GM19351 (cell line): ENCODE data around the gene PDGFC.
"Not testable (repeated sequence)": the region's sequence is repeated elsewhere in the genome, so short reads cannot be mapped to it uniquely, and the experiment has no call there.

Experiments used
- ATAC-seq: cut with Tn5 transposase; IDR thresholded peaks from one replicate; pipeline ENCODE4 v1.9.1; 2021; ENCODE audit warnings: mild to moderate bottlenecking, moderate library complexity; ENCODE audit not compliant: unreplicated experiment

Gene PDGFC

DNA sequence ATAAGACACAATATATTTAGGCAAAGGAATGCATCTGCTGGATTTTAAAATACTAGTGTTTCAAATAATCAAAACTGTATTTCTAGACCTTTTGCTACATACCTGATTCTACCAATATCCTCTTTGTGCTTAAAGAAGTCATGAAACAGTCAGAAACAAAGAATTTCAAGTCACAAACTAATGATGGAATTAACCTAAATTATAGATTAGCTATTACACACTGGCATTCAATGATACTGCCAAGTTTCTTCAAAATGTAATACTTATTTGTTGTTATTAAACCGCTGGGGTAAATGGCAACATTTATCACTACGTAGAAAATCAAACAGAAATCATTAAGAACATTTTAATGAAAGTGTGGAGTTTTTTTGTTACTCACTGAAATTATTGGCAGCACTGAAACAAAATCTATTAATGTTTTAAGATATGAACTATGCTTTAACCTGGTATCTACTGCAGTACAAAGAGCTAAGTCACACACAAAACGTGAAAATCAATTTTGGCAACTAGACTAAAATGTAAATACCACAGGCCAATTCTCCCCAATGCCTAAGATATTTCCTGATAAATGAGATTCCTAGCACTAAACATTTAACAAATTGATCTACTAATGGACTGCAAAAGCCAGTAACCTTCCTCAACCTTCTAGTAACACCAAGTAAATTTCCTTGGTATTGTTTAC is 19.4 kb downstream of the PDGFC start:
- ATAC-seq = no peak

DNA sequence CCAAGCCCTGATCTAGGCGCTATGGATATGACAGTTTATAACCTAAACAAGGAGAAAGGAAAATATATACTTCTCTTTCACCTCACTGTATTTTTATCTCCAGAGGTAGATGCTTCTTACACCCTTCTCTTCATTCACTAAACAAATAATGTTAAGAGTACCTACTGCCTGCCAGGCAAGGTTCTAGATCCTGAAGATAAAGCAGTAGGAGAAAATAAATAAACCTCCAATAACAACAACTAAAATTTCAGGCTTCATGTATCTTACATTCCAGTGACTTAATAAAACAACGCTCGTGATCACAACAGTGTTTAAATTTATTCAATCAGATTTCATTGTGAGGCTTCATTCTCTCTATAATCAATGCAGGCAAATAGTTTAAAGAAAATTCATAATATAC is 20.7 kb downstream of the PDGFC start:
- no peak for ATAC-seq

DNA sequence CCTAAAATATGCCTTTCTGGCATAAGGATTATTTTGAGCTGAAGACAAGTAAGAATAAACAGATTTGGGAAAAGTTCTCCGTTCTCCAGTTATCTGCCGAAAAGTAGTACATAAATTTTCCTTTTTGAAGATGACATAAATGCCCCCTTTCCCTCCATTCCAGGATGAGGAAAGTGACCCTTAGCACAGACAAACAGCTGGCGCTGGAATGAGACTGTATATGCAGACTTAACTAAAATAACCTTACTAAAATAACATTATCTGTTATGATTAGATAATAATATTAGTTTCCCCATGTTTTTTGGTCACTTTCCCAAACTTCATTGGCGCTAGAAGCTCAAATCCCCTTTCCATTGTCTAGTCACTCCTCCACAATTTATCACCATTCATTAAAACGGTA is 21.5 kb downstream of the PDGFC start:
- ATAC-seq = no peak

DNA sequence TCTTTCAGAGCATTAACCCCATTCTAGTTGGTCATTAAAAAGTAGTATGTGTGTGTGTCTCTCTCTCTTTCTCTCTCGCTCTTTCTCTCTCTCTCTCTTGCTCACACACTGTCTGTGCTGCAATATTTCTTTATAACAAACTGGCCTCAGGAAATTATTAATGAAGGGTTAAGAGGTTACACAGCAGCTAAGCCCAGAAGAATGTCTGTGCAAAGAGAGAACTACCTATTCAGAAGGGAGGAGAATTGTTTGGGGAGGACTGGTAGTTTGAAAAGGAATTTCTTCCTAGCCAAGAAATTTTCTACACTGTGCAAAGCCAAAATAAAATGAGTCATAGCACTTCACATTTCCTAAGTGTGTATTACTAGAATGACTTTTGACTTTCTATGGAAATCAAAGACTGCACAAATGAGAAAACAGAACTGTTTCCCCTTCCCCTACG is 22.2 kb downstream of the PDGFC start:
- no peak for ATAC-seq

- ATAC-seq = no peak
Measured at GRCh38 chr4:156948738-156949137, 22.9 kb downstream of the PDGFC start.

GRCh38 chr4:156948133-156948532 is 23.5 kb downstream of the PDGFC start:
- ATAC-seq = no peak

GRCh38 chr4:156946516-156947424 is 24.8 kb downstream of the PDGFC start:
- peak; percentile 38 for ATAC-seq

GRCh38 chr4:156945532-156945931 is 26.1 kb downstream of the PDGFC start:
- no peak for ATAC-seq

DNA sequence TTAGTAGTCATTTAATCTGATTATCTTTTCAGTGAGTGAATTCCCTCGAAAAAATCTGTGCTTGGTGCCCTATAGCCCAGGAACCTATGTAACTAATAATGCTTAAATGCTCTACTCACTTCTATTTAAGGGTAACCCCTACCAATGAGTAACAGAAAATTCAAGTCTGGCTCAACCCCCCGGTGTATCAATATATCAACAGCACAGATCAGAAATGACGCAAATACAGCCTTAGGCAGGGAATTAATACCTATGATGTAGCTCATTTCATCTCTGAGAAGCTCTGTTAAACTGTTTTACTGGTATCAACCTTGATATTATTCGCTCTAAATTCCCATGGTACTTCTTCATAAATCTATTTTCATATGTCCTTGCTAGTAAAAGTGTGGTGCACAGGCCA is 28.6 kb downstream of the PDGFC start:
- no peak for ATAC-seq

DNA sequence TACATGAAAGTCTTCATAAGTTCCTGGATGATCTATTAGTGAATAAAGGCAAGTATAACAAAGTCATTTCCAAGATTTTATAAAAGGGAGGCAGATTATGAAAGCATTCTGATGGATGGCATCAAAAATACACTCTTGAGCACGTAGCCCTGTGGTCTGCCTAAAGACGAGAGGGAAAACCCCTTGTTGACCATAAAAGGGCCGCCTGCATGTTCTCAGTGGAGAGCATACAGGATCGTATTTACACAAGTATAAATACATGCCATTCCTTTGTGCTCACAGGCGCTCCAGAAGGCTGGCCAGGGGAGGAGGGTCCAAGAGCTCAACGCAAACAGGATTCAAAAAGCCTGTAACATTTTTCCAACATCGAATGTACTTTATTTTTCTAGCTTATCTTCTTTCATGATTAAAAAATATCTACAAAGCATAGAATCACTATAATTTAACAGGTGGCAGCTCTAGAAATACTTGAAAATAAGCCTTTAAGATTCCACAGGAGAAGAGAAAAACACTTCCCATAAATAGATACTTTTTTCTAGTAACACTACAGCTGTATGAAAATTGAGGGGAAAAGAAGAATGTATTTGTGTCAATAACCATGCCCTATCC is 29.6 kb downstream of the PDGFC start:
- ATAC-seq = no peak

GRCh38 chr4:156939801-156940200 is 31.8 kb downstream of the PDGFC start:
- no peak for ATAC-seq

DNA sequence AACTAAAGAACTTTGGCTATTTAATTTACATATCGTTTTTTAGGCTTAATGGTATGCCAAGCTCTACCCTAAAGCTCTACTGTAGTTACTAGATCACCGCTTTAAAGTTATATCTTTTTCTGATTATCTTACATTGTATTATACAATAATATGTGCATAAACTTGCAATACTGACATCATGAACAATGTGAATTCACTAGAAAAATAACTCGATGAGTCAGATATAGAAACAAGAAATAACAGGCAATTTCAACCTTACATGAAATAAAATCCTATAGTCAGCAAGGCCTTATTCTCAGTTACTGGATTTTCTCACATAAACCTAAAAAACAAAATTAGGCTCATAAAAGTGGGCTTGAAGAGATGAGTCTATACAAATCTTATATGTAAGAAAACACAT is 32.5 kb downstream of the PDGFC start:
- ATAC-seq = no peak

DNA sequence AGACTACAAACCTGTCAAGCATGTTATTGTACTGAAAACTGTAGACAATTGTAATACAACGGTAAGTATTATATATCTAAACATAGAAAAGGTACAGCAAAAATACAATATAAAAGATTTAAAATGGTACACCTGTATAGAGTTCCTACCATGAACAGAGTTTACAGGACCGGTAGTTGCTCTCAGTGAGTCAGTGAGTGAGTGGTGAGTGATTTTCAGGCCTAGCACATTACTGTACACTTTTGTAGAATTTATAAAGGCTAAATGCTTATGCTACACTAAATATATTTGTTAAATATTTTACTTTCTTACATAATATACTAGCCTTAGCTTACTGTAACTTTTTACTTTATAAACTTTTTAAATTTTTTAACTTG is 37.4 kb downstream of the PDGFC start:
- no peak for ATAC-seq

- ATAC-seq = no peak
Measured at GRCh38 chr4:156933633-156934258, 37.9 kb downstream of the PDGFC start.

DNA sequence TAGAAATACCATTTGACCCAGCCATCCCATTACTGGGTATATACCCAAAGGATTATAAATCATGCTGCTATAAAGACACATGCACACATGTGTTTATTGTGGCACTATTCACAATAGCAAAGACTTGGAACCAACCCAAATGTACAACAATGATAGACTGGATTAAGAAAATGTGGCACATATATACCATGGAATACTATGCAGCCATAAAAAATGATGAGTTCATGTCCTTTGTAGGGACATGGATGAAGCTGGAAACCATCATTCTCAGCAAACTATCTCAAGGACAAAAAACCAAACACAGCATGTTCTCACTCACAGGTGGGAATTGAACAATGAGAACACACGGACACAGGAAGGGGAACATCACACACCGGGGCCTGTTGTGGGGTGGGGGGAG is 39.2 kb downstream of the PDGFC start:
- not testable (repeated sequence) for ATAC-seq

DNA sequence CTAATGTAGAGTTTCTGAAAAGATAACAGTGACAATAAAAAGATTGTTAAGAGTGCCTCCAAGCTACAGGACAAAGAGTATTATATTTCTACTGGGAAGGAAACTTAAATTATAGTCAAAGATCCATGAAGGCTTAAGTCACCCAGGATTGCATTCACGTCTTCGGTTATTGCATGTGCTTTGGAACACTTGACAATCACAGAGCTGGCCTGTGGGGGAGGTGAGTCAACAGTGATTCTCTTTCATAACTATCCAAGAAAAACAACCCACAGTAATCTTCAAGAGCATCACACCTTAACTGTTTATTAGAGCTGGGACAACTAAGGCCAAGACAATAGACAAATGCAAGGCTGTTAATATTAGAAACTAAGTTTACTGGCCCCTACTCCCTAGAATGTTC is 40.3 kb downstream of the PDGFC start:
- no peak for ATAC-seq

GRCh38 chr4:156929386-156930105 is 42.1 kb downstream of the PDGFC start:
- no peak for ATAC-seq

DNA sequence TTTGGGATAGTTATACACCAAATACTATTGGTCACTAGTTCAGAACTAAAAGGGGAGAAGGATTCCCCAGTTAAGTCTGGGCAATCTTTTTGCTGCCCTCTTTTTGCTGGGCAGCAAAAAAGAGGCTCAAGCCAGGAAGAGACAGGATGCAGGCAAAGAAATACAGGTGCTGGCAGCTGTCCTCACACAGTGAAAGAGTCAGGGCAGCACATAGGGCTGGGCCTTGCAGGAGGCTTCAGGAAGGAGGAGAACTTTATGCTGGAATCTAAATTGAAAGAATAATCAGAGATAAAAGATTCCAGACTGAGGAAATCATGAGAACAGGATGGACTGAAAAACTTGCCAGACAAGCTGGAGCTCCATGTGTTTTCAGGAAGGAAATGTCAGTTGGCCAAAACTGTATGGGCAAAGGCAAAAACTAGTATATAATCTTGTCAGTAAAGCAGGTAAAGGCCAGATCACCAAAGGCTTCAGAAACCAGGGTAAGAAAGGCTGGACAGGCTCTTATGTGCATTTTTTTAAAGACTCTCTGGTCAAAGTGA is 46.8 kb downstream of the PDGFC start:
- ATAC-seq = no peak

- no peak for ATAC-seq
Measured at GRCh38 chr4:156923525-156923924, 48.1 kb downstream of the PDGFC start.

DNA sequence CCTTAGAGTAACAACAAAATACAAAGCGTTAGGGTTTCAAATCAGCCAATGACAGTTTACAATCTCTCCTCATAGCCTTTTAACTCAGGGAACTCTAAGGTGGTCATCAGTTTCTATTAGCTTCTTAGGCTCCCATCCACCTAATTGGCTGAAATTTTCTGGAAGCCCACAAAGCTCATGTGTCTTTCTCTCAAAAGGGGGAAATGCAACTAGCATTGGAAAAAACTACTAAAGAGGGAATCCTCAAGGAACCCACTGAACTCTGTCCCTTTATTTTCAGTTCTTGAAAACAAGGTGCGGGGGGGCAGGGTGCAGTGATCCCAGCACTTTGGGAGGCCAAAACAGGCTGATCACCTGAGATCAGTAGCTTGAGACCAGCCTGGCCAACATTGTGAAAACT is 56.4 kb downstream of the PDGFC start:
- ATAC-seq = no peak
